Liver (tissue), 9 donors: ENCODE results near the gene RBCK1. TPM values are rescaled to one million over a fixed set of nuclear protein-coding genes. Genes with fewer than 3 reads are reported as not detected.

ENCODE experiments used
- DNase-seq: peaks from one replicate; pipeline ENCODE4 v3.0.0-alpha.2; 2017; ENCODE audit warnings: low spot score
- H3K27ac ChIP-seq, 2 donors: one replicate each; pipeline ENCODE4 v1.7.0; 2013; ENCODE audit warnings: inconsistent platforms in 2 of 2, low read length in 2 of 2, control low read depth in 1 of 2, low read depth in 1 of 2, mild to moderate bottlenecking in 1 of 2
- H3K27me3 ChIP-seq, 4 donors: one replicate each; pipeline versions ENCODE4 v1.6.1 to v1.7.0; 2013; ENCODE audit warnings: low read length in 3 of 4, inconsistent platforms in 1 of 4, mild to moderate bottlenecking in 1 of 4, moderate library complexity in 1 of 4; ENCODE audit not compliant: control insufficient read depth in 4 of 4, insufficient read depth in 4 of 4
- H3K36me3 ChIP-seq, 4 donors: one replicate each; pipeline versions ENCODE4 v1.6.1 to v1.7.0; 2013; ENCODE audit warnings: low read length in 3 of 4, mild to moderate bottlenecking in 3 of 4, low read depth in 1 of 4, moderate library complexity in 1 of 4; ENCODE audit not compliant: control insufficient read depth in 4 of 4, insufficient read depth in 3 of 4
- H3K4me1 ChIP-seq, 4 donors: one replicate each; pipeline versions ENCODE4 v1.6.1 to v1.7.0; 2013; ENCODE audit warnings: low read length in 3 of 4, mild to moderate bottlenecking in 3 of 4, moderate library complexity in 1 of 4; ENCODE audit not compliant: control insufficient read depth in 4 of 4, insufficient read depth in 4 of 4
- H3K4me3 ChIP-seq, 3 donors: one replicate each; pipeline versions ENCODE4 v1.6.1 to v1.7.0; 2013; ENCODE audit warnings: low read length in 3 of 3, control low read depth in 1 of 3, low read depth in 1 of 3, mild to moderate bottlenecking in 1 of 3
- H3K9ac ChIP-seq, 2 donors: one replicate each; pipeline ENCODE4 v1.7.0; 2013; ENCODE audit warnings: low read length in 2 of 2, mild to moderate bottlenecking in 2 of 2, moderate library complexity in 2 of 2, control low read depth in 1 of 2, low read depth in 1 of 2
- H3K9me3 ChIP-seq, 4 donors: one replicate each; pipeline versions ENCODE4 v1.6.1 to v1.7.0; 2013; ENCODE audit warnings: low read length in 3 of 4; ENCODE audit not compliant: control insufficient read depth in 4 of 4
- ATF3 ChIP-seq: IDR thresholded peaks from 2 replicates; pipeline ENCODE4 v1.6.1; 2016; ENCODE audit warnings: antibody characterized with exemption
- EGR1 ChIP-seq, 2 donors: IDR thresholded peaks; 2 replicates each; pipeline ENCODE4 v1.6.1; 2016 to 2018; ENCODE audit warnings: antibody characterized with exemption in 2 of 2, low read depth in 2 of 2
- GABPA ChIP-seq, 2 donors: IDR thresholded peaks in 1 of 2; conservative IDR thresholded peaks in 1 of 2; 2 replicates each; pipeline ENCODE4 v1.6.1; 2016; ENCODE audit warnings: antibody characterized with exemption in 2 of 2, mild to moderate bottlenecking in 1 of 2, moderate library complexity in 1 of 2
- HNF4A ChIP-seq, 2 donors: conservative IDR thresholded peaks; 2 replicates each; pipeline ENCODE4 v1.6.1; 2016; ENCODE audit warnings: antibody characterized with exemption in 2 of 2, mild to moderate bottlenecking in 2 of 2
- JUND ChIP-seq, 2 donors: IDR thresholded peaks; 2 replicates each; pipeline ENCODE4 v1.6.1; 2016; ENCODE audit warnings: antibody characterized with exemption in 2 of 2
- MAX ChIP-seq: IDR thresholded peaks from 2 replicates; pipeline ENCODE4 v1.6.1; 2016; ENCODE audit warnings: antibody characterized with exemption
- NR2F2 ChIP-seq: IDR thresholded peaks from 2 replicates; pipeline ENCODE4 v1.6.1; 2016; ENCODE audit warnings: antibody characterized with exemption
- RAD21 ChIP-seq, 2 donors: IDR thresholded peaks; 2 replicates each; pipeline ENCODE4 v1.6.1; 2016; ENCODE audit warnings: antibody characterized with exemption in 2 of 2, mild to moderate bottlenecking in 2 of 2
- REST ChIP-seq: IDR thresholded peaks from 2 replicates; pipeline ENCODE4 v1.6.1; 2016; ENCODE audit warnings: antibody characterized with exemption, mild to moderate bottlenecking
- RXRA ChIP-seq, 2 donors: IDR thresholded peaks; 2 replicates each; pipeline ENCODE4 v1.6.1; 2017 to 2018; ENCODE audit warnings: antibody characterized with exemption in 2 of 2, mild to moderate bottlenecking in 1 of 2
- SP1 ChIP-seq: IDR thresholded peaks from 2 replicates; pipeline ENCODE4 v1.6.1; 2018; ENCODE audit warnings: antibody characterized with exemption, mild to moderate bottlenecking
- TAF1 ChIP-seq: conservative IDR thresholded peaks from 2 replicates; pipeline ENCODE4 v1.6.1; 2016; ENCODE audit warnings: antibody characterized with exemption, mild to moderate bottlenecking
- YY1 ChIP-seq: IDR thresholded peaks from 2 replicates; pipeline ENCODE4 v1.6.1; 2016; ENCODE audit warnings: antibody characterized with exemption, mild to moderate bottlenecking
- ZBTB33 ChIP-seq: IDR thresholded peaks from 2 replicates; pipeline ENCODE4 v1.6.1; 2016; ENCODE audit warnings: antibody characterized with exemption
- WGBS: extraction: QIAGEN DNeasy Blood & Tissue Kit; methylation state at CpG from one replicate; pipeline ENCODE4 v1.1.7; 2013; 5-methylcytosine and 5-hydroxymethylcytosine counted together
- polyA plus RNA-seq, 2 donors: library from polyadenylated mRNA; stranded (reverse) in 1 of 2; unstranded in 1 of 2; fragments of 200-250 nt in 1 of 2; fragments of >200 nt in 1 of 2; fragmentation: Nextera tagmentation in 1 of 2; extraction: Ambion mirVana in 1 of 2; gene quantifications; one replicate each; pipeline versions ENCODE4 v1.2.1 to v1.2.3, GENCODE V29; 2013 to 2015
- total RNA-seq, 2 donors: library from RNA; depleted of rRNA; stranded (reverse); fragments of >200 nt; gene quantifications; one replicate each; pipeline ENCODE4 v1.2.3, GENCODE V29; 2014
- donor health status: healthy.
- donor health status: healthy.
- donor health status: healthy.
- donor health status: healthy.
- donor health status: healthy.

RBCK1 gene
- total and polyA plus RNA-seq, 4 donors, result 18.0 to 62.6 (median 54.8) TPM

- Histone ChIP-seq H3K27ac (no peak overlapping the region), H3K9me3 (no peaks in the 10 kb centered on the region), H3K4me1 (peaks cover 15 to 28% (median 20%) of the 10 kb centered on the region in 4 donors), H3K4me3 (no peak overlapping the region), H3K9ac (no peak overlapping the region), H3K36me3 (no peaks in the 10 kb centered on the region), H3K27me3 (no peaks in the 10 kb centered on the region)
- TF ChIP-seq RXRA (IDR thresholded peaks at IDR 0.05) (no peak), GABPA (IDR thresholded peaks at IDR 0.05 in 1 of 2, conservative IDR thresholded peaks at IDR 0.05 in 1 of 2) (no peak), SP1 (no peak), ATF3 (no peak), HNF4A (conservative IDR thresholded peaks at IDR 0.05) (no peak), MAX (no peak), REST (no peak), YY1 (no peak), ZBTB33 (no peak), EGR1 (IDR thresholded peaks at IDR 0.05; ENCODE audit: low read depth in 2 of 2) (no peak), RAD21 (IDR thresholded peaks at IDR 0.05) (no peak), NR2F2 (no peak), JUND (IDR thresholded peaks at IDR 0.05) (no peak)
- no peak for DNase-seq
- 93% methylated on average over 10 of the region's 10 CpGs for WGBS
Measured at GRCh38 chr20:375265-375889, 32.7 kb upstream of the RBCK1 start.

- TF ChIP-seq RAD21 (IDR thresholded peaks at IDR 0.05), result no peak
- no peak for TF ChIP-seq MAX
- no peak for TF ChIP-seq EGR1 (IDR thresholded peaks at IDR 0.05; ENCODE audit: low read depth in 2 of 2)
- no peak for TF ChIP-seq HNF4A (conservative IDR thresholded peaks at IDR 0.05)
- no peak for TF ChIP-seq TAF1
- TF ChIP-seq ZBTB33, result no peak
- TF ChIP-seq RXRA (IDR thresholded peaks at IDR 0.05), result no peak
- Histone ChIP-seq H3K4me1 (peaks cover 11 to 21% (median 14%) of the 10 kb centered on the region in 4 donors), H3K27ac (no peak overlapping the region), H3K9me3 (no peaks in the 10 kb centered on the region), H3K27me3 (no peaks in the 10 kb centered on the region), H3K4me3 (no peak overlapping the region), H3K9ac (no peak overlapping the region), H3K36me3 (no peaks in the 10 kb centered on the region)
- DNase-seq, result no peak
- 56% methylated on average over 2 of the region's 2 CpGs for WGBS
Measured at GRCh38 chr20:376089-376488, 32.0 kb upstream of the RBCK1 start.
